Esophagus squamous epithelium (tissue), 4 donors: ENCODE measurements around the gene MCTP2.

Source experiments
- CTCF ChIP-seq, 6 experiments: fragments of 450-650 bp in 4 of 6; fragments of 200-600 bp in 2 of 6; sonication (generic) in 2 of 6; IDR thresholded peaks; one replicate each; pipeline ENCODE4 v1.5.1; 2016 to 2019; ENCODE audit warnings: antibody characterized with exemption in 6 of 6, mild to moderate bottlenecking in 4 of 6, moderate library complexity in 4 of 6
- POLR2A ChIP-seq, 4 donors: fragments of 450-650 bp; IDR thresholded peaks; one replicate each; pipeline ENCODE4 v1.6.1; 2017; ENCODE audit warnings: antibody characterized with exemption in 4 of 4, mild to moderate bottlenecking in 4 of 4, moderate library complexity in 3 of 4

- no peak for TF ChIP-seq CTCF (IDR thresholded peaks at IDR 0.05)
- TF ChIP-seq POLR2A (IDR thresholded peaks at IDR 0.05) = no peak
Measured at GRCh38 chr15:94297558-94297957, 66.2 kb downstream of the MCTP2 start.
